OCI-LY1 (cell line): Measurements from ENCODE around the gene FOXQ1.

Source experiments
- H2AFZ ChIP-seq: fragments of 200-600 bp; sonication (generic), shearing (Covaris generic); 2 replicates; pipeline ENCODE4 v1.6.0; 2014; ENCODE audit warnings: antibody characterized with exemption, mild to moderate bottlenecking, low read length
- H3F3A ChIP-seq: fragments of 200-600 bp; sonication (generic), shearing (Covaris generic); 2 replicates; pipeline ENCODE4 v1.6.0; 2014; ENCODE audit warnings: mild to moderate bottlenecking, antibody characterized with exemption, low read length, moderate library complexity; ENCODE audit not compliant: insufficient read depth
- H3K27ac ChIP-seq: fragments of 200-600 bp; sonication (generic); 2 replicates; pipeline ENCODE4 v1.5.1; 2014; ENCODE audit warnings: low read length, mixed run types, mild to moderate bottlenecking, low read depth; ENCODE audit not compliant: poor library complexity, severe bottlenecking
- H3K27me3 ChIP-seq: fragments of 200-600 bp; sonication (generic); 2 replicates; pipeline ENCODE4 v1.6.0; 2014; ENCODE audit warnings: antibody characterized with exemption, mild to moderate bottlenecking, low read length, moderate library complexity; ENCODE audit not compliant: insufficient read depth
- H3K36me3 ChIP-seq: fragments of 200-600 bp; sonication (generic); 2 replicates; pipeline ENCODE4 v1.6.1; 2014; ENCODE audit warnings: mild to moderate bottlenecking, antibody characterized with exemption, low read length, moderate library complexity, mixed read lengths; ENCODE audit not compliant: insufficient read depth
- H3K4me1 ChIP-seq: fragments of 200-600 bp; sonication (generic); 2 replicates; pipeline ENCODE4 v1.5.1; 2014; ENCODE audit warnings: mild to moderate bottlenecking, low read length, moderate library complexity; ENCODE audit not compliant: insufficient read depth, severe bottlenecking
- H3K4me2 ChIP-seq: fragments of 200-600 bp; sonication (generic), shearing (Covaris generic); 2 replicates; pipeline ENCODE4 v1.6.1; 2014; ENCODE audit warnings: low read length
- H3K4me3 ChIP-seq: fragments of 200-600 bp; sonication (generic); 2 replicates; pipeline ENCODE4 v1.5.1; 2014; ENCODE audit warnings: low read length, low read depth, mild to moderate bottlenecking, mixed read lengths; ENCODE audit not compliant: poor library complexity, severe bottlenecking
- H3K79me2 ChIP-seq: fragments of 200-600 bp; shearing (Covaris generic); 2 replicates; pipeline ENCODE4 v1.6.1; 2016; ENCODE audit warnings: mixed run types, low read length, mixed read lengths; ENCODE audit not compliant: insufficient read depth
- H3K9ac ChIP-seq: fragments of 200-600 bp; sonication (generic), shearing (Covaris generic); 2 replicates; pipeline ENCODE4 v1.6.1; 2014; ENCODE audit warnings: mild to moderate bottlenecking, low read length, mixed read lengths
- H3K9me2 ChIP-seq: fragments of 200-600 bp; sonication (generic), shearing (Covaris generic); 2 replicates; pipeline ENCODE4 v1.6.1; 2014; ENCODE audit warnings: low read depth, mild to moderate bottlenecking, low read length, mixed read lengths
- H3K9me3 ChIP-seq: fragments of 200-600 bp; shearing (Covaris generic); 2 replicates; pipeline ENCODE4 v1.6.1; 2014; ENCODE audit warnings: low read length, mixed read lengths
- H4K20me1 ChIP-seq: fragments of 200-600 bp; sonication (generic), shearing (Covaris generic); 2 replicates; pipeline ENCODE4 v1.6.0; 2016; ENCODE audit warnings: mild to moderate bottlenecking, low read length; ENCODE audit not compliant: insufficient read depth
- CTCF ChIP-seq: fragments of 200-600 bp; sonication (generic), shearing (Covaris generic); IDR thresholded peaks from 2 replicates; pipeline ENCODE4 v1.5.1; 2017; ENCODE audit warnings: mild to moderate bottlenecking, antibody characterized with exemption, low read length, moderate library complexity, mixed read lengths
- EZH2 ChIP-seq: fragments of 200-600 bp; sonication (generic), shearing (Covaris generic); IDR thresholded peaks from 2 replicates; pipeline ENCODE4 v1.8.0; 2017; ENCODE audit warnings: borderline replicate concordance, mixed run types, mild to moderate bottlenecking, antibody characterized with exemption, low read length, moderate library complexity, mixed read lengths

The FOXQ1 gene

GRCh38 chr6:1263850-1264377 is 48.0 kb upstream of the FOXQ1 start:
- no peaks in the 10 kb centered on the region for H3K27me3 ChIP-seq
- TF ChIP-seq EZH2 (no peak), CTCF (no peak)
- no peaks in the 10 kb centered on the region for H3F3A ChIP-seq
- no peaks in the 10 kb centered on the region for H3K9me2 ChIP-seq
- H2AFZ ChIP-seq, result no peak overlapping the region
- no peaks in the 10 kb centered on the region for H4K20me1 ChIP-seq
- no peak overlapping the region for H3K27ac ChIP-seq
- H3K4me1 ChIP-seq, result no peaks in the 10 kb centered on the region
- H3K9me3 ChIP-seq, result no peaks in the 10 kb centered on the region
- H3K9ac ChIP-seq, result no peak overlapping the region
- no peaks in the 10 kb centered on the region for H3K79me2 ChIP-seq
- no peaks in the 10 kb centered on the region for H3K36me3 ChIP-seq
- no peak overlapping the region for H3K4me2 ChIP-seq
- H3K4me3 ChIP-seq, result no peak overlapping the region

GRCh38 chr6:1264619-1265445 is 47.1 kb upstream of the FOXQ1 start:
- no peak for TF ChIP-seq EZH2
- H2AFZ ChIP-seq, result no peak overlapping the region
- no peak overlapping the region for H3K4me3 ChIP-seq
- no peaks in the 10 kb centered on the region for H3F3A ChIP-seq
- H3K36me3 ChIP-seq, result no peaks in the 10 kb centered on the region
- no peaks in the 10 kb centered on the region for H3K79me2 ChIP-seq
- H3K4me2 ChIP-seq, result no peak overlapping the region
- no peaks in the 10 kb centered on the region for H3K27me3 ChIP-seq
- H3K27ac ChIP-seq, result no peak overlapping the region
- H3K9ac ChIP-seq, result no peak overlapping the region
- H4K20me1 ChIP-seq, result no peaks in the 10 kb centered on the region
- H3K4me1 ChIP-seq, result no peaks in the 10 kb centered on the region
- no peaks in the 10 kb centered on the region for H3K9me3 ChIP-seq
- H3K9me2 ChIP-seq, result no peaks in the 10 kb centered on the region

GRCh38 chr6:1266686-1267056 is 45.2 kb upstream of the FOXQ1 start:
- H3K27ac ChIP-seq, result no peak overlapping the region

More at GRCh38 chr6:1266686-1267056, 45.2 kb upstream of the FOXQ1 start:
- H3K4me1 ChIP-seq, result no peaks in the 10 kb centered on the region
- no peak overlapping the region for H3K4me2 ChIP-seq
- no peaks in the 10 kb centered on the region for H3K36me3 ChIP-seq
- no peak overlapping the region for H3K4me3 ChIP-seq
- H3K27me3 ChIP-seq, result no peaks in the 10 kb centered on the region; the same call in 1 of the 2 replicates
- no peak overlapping the region for H2AFZ ChIP-seq
- TF ChIP-seq EZH2 (no peak), CTCF (no peak)
- no peaks in the 10 kb centered on the region for H4K20me1 ChIP-seq
- H3K9me3 ChIP-seq, result no peaks in the 10 kb centered on the region
- H3K9ac ChIP-seq, result no peak overlapping the region
- no peaks in the 10 kb centered on the region for H3K9me2 ChIP-seq
- H3F3A ChIP-seq, result no peaks in the 10 kb centered on the region
- no peaks in the 10 kb centered on the region for H3K79me2 ChIP-seq
